Tibial nerve (tissue), 4 donors: ENCODE data around the gene NSD2.

Source experiments
- EP300 ChIP-seq, 2 donors: sonication (generic); formaldehyde crosslinking; IDR thresholded peaks; one replicate each; pipeline ENCODE4 v1.6.1; 2017; ENCODE audit warnings: antibody characterized with exemption in 2 of 2, mild to moderate bottlenecking in 1 of 2
- POLR2A ChIP-seq, 2 donors: fragments of 450-650 bp; IDR thresholded peaks; one replicate each; pipeline ENCODE4 v1.6.1; 2017; ENCODE audit warnings: antibody characterized with exemption in 2 of 2, mild to moderate bottlenecking in 2 of 2, moderate library complexity in 2 of 2
- TF ChIP-seq, protein P1 (sequence below), 5 experiments: fragments of 200-600 bp in 3 of 5; fragments of 450-650 bp in 2 of 5; sonication (generic) in 3 of 5; IDR thresholded peaks; one replicate each; pipeline ENCODE4 v1.5.1; 2016 to 2019; ENCODE audit warnings: antibody characterized with exemption in 5 of 5, mild to moderate bottlenecking in 3 of 5, moderate library complexity in 2 of 5

DNA sequence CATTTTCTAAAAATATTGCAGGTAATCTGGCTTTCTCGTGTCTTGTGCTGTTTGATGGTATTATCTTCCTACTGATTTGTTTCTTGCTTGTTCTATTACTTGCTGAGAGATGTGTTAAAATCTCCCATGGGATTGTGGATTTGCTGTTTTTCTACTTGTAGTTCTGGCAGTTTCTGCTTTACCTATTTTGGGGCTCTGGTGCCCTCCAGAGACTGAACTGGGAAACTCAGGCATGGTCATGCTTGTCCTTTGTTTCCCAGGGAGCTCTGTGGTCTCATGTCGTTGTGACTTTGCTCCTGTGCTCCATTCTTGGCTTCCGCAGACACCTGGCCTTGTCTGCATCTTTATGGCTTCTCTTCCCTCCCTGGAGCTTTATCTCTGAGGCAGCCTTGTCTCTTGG lies 39.5 kb downstream of the NSD2 start:
- TF ChIP-seq, protein P1, sequence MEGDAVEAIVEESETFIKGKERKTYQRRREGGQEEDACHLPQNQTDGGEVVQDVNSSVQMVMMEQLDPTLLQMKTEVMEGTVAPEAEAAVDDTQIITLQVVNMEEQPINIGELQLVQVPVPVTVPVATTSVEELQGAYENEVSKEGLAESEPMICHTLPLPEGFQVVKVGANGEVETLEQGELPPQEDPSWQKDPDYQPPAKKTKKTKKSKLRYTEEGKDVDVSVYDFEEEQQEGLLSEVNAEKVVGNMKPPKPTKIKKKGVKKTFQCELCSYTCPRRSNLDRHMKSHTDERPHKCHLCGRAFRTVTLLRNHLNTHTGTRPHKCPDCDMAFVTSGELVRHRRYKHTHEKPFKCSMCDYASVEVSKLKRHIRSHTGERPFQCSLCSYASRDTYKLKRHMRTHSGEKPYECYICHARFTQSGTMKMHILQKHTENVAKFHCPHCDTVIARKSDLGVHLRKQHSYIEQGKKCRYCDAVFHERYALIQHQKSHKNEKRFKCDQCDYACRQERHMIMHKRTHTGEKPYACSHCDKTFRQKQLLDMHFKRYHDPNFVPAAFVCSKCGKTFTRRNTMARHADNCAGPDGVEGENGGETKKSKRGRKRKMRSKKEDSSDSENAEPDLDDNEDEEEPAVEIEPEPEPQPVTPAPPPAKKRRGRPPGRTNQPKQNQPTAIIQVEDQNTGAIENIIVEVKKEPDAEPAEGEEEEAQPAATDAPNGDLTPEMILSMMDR (IDR thresholded peaks at IDR 0.05) = peak; percentile 23 to 43 (median 33)
- no peak for TF ChIP-seq EP300 (IDR thresholded peaks at IDR 0.05)
- no peak for TF ChIP-seq POLR2A (IDR thresholded peaks at IDR 0.05)
